ENCODE data around the gene ISYNA1. TPM values are rescaled to one million over a fixed set of nuclear protein-coding genes. Genes with fewer than 3 reads are reported as not detected.

Gene ISYNA1
- total and polyA plus RNA-seq, 10 of the 15 experiments (the other 5 are each of a cell fraction or from before 2014, with no cell fraction given): 1.9 to 37.0 (median 9.1) TPM

DNA sequence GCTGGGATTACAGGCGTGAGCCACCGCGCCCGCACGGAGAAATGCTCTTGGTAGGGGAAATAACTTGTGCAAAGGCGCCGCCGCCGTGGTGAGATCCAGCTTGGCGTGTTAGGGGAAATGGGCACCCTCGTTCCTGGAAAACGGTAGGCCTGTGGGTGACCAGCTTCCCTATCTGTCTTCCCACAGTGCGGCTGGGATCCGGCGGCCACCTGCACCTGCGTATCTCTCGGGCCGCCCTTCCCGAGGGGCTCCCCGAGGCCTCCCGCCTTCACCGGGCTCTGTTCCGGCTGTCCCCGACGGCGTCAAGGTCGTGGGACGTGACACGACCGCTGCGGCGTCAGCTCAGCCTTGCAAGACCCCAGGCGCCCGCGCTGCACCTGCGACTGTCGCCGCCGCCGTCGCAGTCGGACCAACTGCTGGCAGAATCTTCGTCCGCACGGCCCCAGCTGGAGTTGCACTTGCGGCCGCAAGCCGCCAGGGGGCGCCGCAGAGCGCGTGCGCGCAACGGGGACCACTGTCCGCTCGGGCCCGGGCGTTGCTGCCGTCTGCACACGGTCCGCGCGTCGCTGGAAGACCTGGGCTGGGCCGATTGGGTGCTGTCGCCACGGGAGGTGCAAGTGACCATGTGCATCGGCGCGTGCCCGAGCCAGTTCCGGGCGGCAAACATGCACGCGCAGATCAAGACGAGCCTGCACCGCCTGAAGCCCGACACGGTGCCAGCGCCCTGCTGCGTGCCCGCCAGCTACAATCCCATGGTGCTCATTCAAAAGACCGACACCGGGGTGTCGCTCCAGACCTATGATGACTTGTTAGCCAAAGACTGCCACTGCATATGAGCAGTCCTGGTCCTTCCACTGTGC is 49.6 kb downstream of the ISYNA1 start (continued):
- TF ChIP-seq, protein P1, sequence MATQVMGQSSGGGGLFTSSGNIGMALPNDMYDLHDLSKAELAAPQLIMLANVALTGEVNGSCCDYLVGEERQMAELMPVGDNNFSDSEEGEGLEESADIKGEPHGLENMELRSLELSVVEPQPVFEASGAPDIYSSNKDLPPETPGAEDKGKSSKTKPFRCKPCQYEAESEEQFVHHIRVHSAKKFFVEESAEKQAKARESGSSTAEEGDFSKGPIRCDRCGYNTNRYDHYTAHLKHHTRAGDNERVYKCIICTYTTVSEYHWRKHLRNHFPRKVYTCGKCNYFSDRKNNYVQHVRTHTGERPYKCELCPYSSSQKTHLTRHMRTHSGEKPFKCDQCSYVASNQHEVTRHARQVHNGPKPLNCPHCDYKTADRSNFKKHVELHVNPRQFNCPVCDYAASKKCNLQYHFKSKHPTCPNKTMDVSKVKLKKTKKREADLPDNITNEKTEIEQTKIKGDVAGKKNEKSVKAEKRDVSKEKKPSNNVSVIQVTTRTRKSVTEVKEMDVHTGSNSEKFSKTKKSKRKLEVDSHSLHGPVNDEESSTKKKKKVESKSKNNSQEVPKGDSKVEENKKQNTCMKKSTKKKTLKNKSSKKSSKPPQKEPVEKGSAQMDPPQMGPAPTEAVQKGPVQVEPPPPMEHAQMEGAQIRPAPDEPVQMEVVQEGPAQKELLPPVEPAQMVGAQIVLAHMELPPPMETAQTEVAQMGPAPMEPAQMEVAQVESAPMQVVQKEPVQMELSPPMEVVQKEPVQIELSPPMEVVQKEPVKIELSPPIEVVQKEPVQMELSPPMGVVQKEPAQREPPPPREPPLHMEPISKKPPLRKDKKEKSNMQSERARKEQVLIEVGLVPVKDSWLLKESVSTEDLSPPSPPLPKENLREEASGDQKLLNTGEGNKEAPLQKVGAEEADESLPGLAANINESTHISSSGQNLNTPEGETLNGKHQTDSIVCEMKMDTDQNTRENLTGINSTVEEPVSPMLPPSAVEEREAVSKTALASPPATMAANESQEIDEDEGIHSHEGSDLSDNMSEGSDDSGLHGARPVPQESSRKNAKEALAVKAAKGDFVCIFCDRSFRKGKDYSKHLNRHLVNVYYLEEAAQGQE (IDR thresholded peaks at IDR 0.05; ENCODE audit: low read depth, low read length): no peak
- TF ChIP-seq ZZZ3 (IDR thresholded peaks at IDR 0.05; ENCODE audit: control insufficient read depth, insufficient read length, low read depth) (no peak), RAD21 (IDR thresholded peaks at IDR 0.05; ENCODE audit: insufficient read depth, low read depth, low read length) (peak; percentile 72), SMC3 (IDR thresholded peaks at IDR 0.05; ENCODE audit: borderline replicate concordance, low read length) (peak; percentile 86), STAT1 (conservative IDR thresholded peaks at IDR 0.05) (peak; percentile 81; the same call in 1 of the 2 replicates), ZNF274 (IDR thresholded peaks at IDR 0.05; ENCODE audit: insufficient read depth, insufficient read length) (no peak), TCF3 (IDR thresholded peaks at IDR 0.05; ENCODE audit: borderline replicate concordance, insufficient read depth, low read depth, low read length) (peak; percentile 96), NRF1 (conservative IDR thresholded peaks at IDR 0.05; ENCODE audit: low read depth, low read length) (0 out of 2 replicates have a peak, but pooled peaks have one; percentile 17), BRCA1 (IDR thresholded peaks at IDR 0.05; ENCODE audit: low read depth, low read length) (no peak), BCL11A (IDR thresholded peaks at IDR 0.05; ENCODE audit: low read depth, low read length) (no peak), RCOR1 (conservative IDR thresholded peaks at IDR 0.05; ENCODE audit: low read depth, low read length) (0 out of 2 replicates have a peak, but pooled peaks have one; percentile 20), IKZF2 (IDR thresholded peaks at IDR 0.05) (peak; percentile 20 to 43; a peak in 2 of 4 replicates), IKZF1 (conservative IDR thresholded peaks at IDR 0.05) (peak; percentile 76), SIN3A (IDR thresholded peaks at IDR 0.05; ENCODE audit: low read depth, low read length) (no peak), MYB (IDR thresholded peaks at IDR 0.05; ENCODE audit: borderline replicate concordance, low read depth, low read length) (no peak), RELA (IDR thresholded peaks at IDR 0.05; ENCODE audit: borderline replicate concordance, partially characterized antibody) (peak; percentile 31), CEBPB (IDR thresholded peaks at IDR 0.05; ENCODE audit: borderline replicate concordance in 1 of 2, low read depth in 2 of 2, low read length in 2 of 2) (no peak), TARDBP (IDR thresholded peaks at IDR 0.05; ENCODE audit: borderline replicate concordance) (0 out of 2 replicates have a peak, but pooled peaks have one; percentile 50), RUNX3 (IDR thresholded peaks at IDR 0.05; ENCODE audit: low read length) (peak; percentile 92), KAT2A (conservative IDR thresholded peaks at IDR 0.05; ENCODE audit: control insufficient read depth, low read depth, low read length) (no peak), MXI1 (IDR thresholded peaks at IDR 0.05; ENCODE audit: low read depth, low read length) (peak; percentile 33; the same call in 1 of the 2 replicates), BHLHE40 (IDR thresholded peaks at IDR 0.05; ENCODE audit: borderline replicate concordance in 1 of 2, low read depth in 2 of 2, low read length in 1 of 2) (peak; percentile 73 to 91; a peak in 3 of 4 replicates), EGR1 (IDR thresholded peaks at IDR 0.05; ENCODE audit: borderline replicate concordance in 1 of 2, low read depth in 2 of 2, low read length in 2 of 2) (no peak)
- TF ChIP-seq, protein P2, sequence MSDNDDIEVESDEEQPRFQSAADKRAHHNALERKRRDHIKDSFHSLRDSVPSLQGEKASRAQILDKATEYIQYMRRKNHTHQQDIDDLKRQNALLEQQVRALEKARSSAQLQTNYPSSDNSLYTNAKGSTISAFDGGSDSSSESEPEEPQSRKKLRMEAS (IDR thresholded peaks at IDR 0.05; ENCODE audit: low read depth, low read length): peak; percentile 82
